ENCODE results near the gene DEK. TPM values are rescaled to one million over a fixed set of nuclear protein-coding genes. Genes with fewer than 3 reads are reported as not detected.
"Not testable (repeated sequence)": the region's sequence is repeated elsewhere in the genome, so short reads cannot be mapped to it uniquely, and the experiment has no call there.

DEK gene
- total RNA-seq, 1 experiment from 2014 or later = 141 TPM

DNA sequence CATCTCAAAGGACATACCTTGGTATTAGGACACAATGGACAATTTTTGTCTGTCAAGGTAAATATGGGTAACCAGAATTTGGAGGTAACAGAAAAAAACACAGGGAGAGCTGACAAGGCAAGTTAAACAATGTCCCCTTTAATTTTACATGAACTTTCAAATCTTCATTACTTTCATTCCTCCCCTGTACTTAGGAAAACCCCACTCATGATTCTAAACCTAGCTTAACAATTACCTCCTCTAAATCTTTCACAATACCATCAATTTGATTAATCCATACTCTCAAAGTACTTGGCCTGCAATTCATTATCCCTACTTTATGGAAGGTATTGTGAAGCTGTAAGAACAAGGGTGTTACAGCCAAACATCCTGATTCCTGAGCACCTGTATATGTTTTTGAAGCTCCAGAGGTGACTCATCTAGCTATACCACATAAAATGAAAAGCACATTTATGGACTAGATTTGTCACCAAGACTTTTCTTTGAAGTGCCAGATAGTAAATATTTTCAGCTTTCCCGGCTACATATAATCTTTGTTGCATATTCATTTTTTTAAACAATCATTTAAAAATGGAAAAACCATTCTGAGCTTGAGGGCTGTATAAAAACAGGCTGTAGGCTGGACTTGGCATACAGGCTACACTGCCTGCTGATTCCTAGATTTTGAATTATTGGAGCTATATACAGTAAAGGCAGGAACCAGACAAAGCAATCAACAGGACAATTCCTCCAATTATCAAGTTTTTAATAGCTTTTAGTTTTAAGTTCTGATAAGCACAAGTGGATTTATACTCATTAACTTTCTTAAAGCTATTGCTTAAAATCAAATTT lies 22.9 kb downstream of the DEK start:
- no peak for DNase-seq (ENCODE audit: extremely low read depth, low read depth)

- DNase-seq (ENCODE audit: extremely low read depth, low read depth) = no peak
Measured at GRCh38 chr6:18240230-18240629, 24.1 kb downstream of the DEK start.

GRCh38 chr6:18237167-18237566 lies 27.2 kb downstream of the DEK start:
- DNase-seq (ENCODE audit: extremely low read depth, low read depth) = no peak

DNA sequence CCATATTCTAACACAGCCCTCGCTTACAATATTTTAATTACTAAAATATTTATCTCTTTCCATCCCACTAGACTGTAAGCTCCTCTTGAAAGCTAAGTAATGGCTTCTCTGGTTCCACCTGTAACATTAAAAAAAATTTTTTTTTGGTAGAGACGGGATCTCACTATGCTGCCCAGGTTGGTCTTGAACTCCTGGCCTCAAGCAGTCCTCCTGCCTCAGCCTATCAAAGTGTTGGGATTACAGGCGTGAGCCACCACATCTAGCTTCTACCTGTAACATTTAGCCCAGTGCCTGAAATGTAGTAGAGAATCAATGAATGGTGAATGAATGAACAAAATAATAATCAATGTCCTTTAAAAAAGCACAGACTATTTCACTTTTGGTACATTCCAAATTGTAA lies 28.8 kb downstream of the DEK start:
- no peak for DNase-seq (ENCODE audit: extremely low read depth, low read depth)

- DNase-seq (ENCODE audit: extremely low read depth, low read depth) = no peak
Measured at GRCh38 chr6:18234564-18234963, 29.8 kb downstream of the DEK start.

DNA sequence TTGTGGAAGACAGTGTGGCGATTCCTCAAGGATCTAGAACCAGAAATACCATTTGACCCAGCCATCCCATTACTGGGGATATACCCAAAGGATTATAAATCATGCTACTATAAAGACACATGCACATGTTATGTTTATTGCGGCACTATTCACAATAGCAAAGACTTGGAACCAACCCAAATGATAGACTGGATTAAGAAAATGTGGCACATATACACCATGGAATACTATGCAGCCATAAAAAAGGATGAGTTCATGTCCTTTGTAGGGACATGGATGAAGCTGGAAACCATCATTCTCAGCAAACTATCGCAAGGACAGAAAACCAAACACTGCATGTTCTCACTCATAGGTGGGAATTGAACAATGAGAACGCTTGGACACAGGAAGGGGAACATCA lies 30.6 kb downstream of the DEK start:
- not testable (repeated sequence) for DNase-seq (ENCODE audit: extremely low read depth, low read depth)

GRCh38 chr6:18231856-18232255 lies 32.5 kb downstream of the DEK start:
- DNase-seq (ENCODE audit: extremely low read depth, low read depth) = not testable (repeated sequence)

DNA sequence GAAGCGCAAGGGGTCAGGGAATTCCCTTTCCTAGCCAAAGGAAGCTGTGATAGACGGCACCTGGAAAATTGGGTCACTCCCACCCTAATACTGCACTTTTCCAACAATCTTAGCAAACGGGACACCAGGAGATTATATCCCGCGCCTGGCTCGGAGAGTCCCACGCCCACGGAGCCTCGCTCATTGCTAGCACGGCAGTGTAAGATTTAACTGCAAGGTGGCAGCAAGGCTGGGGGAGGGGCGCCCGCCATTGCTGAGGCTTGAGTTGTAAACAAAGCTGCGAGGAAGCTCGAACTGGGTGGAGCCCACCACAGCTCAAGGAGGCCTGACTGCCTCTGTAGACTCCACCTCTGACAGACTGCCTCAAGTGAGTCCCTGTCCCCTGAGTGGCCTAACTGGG lies 35.7 kb downstream of the DEK start:
- not testable (repeated sequence) for DNase-seq (ENCODE audit: extremely low read depth, low read depth)

GRCh38 chr6:18227166-18227565 lies 37.2 kb downstream of the DEK start:
- not testable (repeated sequence) for DNase-seq (ENCODE audit: extremely low read depth, low read depth)

GRCh38 chr6:18226451-18227105 lies 37.8 kb downstream of the DEK start:
- DNase-seq (ENCODE audit: extremely low read depth, low read depth) = not testable (repeated sequence)

DNA sequence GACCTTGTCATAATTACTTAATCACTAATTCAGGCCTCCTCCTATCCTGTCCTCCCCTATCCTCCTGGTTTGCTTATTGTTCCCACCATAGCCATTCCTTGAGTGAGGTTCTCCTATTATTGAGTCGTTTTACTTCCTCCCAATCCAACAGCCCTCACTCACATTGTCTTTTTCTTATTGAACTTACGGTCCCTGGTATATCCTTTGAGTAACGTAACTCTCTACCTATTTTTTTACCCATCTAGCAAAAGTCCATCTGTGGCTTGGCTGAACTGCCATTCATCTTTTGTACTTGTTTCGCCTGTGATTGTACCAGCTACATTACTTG lies 43.1 kb downstream of the DEK start:
- no peak for DNase-seq (ENCODE audit: extremely low read depth, low read depth)

DNA sequence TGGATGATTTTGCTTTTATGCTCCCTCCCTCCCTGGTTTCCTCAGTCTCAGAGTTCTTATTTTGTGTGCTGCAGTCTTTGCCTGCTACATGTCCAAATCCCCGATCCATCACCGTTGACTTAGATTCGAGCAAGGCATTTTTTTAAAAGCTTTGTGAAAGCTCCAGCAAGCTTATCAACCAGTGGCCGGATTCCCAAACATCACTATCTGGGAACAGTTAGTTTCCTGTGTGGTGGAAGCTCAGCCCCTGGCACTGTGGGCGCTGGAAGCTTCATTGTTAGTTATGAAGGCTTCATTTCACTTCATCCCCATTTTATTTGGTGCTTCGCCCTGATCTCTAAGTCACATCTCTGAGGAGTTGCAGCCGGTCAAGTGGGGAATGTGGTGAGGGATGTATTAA lies 44.7 kb downstream of the DEK start:
- no peak for DNase-seq (ENCODE audit: extremely low read depth, low read depth)

GRCh38 chr6:18218233-18218632 lies 46.1 kb downstream of the DEK start:
- DNase-seq (ENCODE audit: extremely low read depth, low read depth) = no peak

DNA sequence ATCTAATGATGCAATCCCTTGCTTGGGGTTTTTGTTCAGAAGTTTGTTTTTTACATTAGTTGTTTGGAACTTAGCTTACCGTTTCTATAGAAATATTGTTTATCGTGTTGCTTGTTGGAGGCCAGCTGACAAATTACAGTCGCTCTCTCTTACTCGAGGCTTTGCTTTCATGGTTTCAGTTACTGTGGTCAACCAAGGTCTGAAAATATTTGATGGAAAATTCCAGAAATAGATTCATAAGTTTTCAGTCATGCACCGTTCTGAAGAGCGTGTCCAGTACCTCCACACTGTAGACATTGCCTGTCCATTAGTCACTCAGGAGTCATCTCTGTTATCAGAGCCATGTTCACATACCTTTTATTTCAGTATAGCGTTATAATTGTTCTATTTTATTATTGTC lies 47.9 kb downstream of the DEK start:
- no peak for DNase-seq (ENCODE audit: extremely low read depth, low read depth)

DNA sequence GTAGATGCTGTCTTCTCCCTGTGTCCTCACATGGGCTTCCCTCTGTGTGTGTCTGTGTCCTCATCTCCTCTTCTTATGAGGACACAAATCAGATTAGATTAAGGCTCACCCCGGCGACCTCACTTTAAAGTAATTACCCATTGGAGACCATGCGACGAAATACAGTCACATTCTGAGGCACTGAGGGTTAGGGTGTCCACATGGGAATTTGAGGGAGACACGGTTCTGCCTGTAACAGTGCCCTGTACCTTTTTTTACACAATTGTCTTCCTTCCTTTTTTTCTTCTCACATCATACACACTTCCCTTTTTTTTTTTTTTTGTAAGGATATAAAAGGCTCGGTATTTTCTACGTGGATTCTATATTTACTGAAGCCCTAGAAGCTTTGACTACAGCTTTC lies 48.9 kb downstream of the DEK start:
- no peak for DNase-seq (ENCODE audit: extremely low read depth, low read depth)

GRCh38 chr6:18214003-18214402 lies 50.3 kb downstream of the DEK start:
- DNase-seq (ENCODE audit: extremely low read depth, low read depth) = no peak

DNA sequence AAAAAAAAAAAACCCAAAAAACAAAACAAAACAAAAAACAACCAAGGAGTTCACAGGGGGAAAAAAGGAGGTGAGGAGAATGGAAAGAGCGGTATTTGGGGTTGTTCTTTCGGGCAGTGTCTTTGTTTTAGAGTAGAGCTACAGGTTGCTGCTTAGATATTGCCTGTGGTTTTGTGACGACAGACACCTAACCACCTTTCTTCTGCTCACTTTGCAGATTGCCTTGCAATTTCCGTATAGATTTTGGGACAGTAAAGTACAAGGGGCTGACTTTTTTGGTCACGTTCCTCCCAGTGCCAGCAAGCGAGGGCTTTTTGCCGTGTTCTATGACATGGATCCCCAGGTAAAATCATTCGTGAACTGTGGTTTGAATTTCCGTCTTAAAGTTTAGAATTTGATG lies 50.9 kb downstream of the DEK start:
- DNase-seq (ENCODE audit: extremely low read depth, low read depth) = no peak

GRCh38 chr6:18212231-18212630 lies 52.1 kb downstream of the DEK start:
- DNase-seq (ENCODE audit: extremely low read depth, low read depth) = no peak

DNA sequence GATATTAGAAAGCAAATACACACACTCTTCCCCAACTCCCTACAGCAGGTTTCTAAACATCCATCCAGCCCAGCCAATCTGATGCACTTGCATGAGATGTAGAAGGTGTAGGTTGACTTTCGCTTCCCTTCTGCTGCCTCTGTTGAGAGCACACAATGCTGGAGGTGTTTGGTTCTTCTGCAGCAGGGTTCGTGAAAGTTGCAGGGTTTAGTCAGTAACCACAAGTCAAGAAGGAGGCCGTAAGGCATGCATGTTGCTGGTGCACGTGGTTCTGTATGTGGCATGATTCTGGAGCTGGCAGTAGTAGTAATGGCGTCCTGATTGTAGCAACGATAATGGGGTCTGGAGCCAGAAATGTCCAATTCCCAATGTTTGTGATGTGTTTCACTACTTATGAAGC lies 53.0 kb downstream of the DEK start:
- DNase-seq (ENCODE audit: extremely low read depth, low read depth) = no peak

GRCh38 chr6:18210707-18211106 lies 53.6 kb downstream of the DEK start:
- DNase-seq (ENCODE audit: extremely low read depth, low read depth) = no peak

DNA sequence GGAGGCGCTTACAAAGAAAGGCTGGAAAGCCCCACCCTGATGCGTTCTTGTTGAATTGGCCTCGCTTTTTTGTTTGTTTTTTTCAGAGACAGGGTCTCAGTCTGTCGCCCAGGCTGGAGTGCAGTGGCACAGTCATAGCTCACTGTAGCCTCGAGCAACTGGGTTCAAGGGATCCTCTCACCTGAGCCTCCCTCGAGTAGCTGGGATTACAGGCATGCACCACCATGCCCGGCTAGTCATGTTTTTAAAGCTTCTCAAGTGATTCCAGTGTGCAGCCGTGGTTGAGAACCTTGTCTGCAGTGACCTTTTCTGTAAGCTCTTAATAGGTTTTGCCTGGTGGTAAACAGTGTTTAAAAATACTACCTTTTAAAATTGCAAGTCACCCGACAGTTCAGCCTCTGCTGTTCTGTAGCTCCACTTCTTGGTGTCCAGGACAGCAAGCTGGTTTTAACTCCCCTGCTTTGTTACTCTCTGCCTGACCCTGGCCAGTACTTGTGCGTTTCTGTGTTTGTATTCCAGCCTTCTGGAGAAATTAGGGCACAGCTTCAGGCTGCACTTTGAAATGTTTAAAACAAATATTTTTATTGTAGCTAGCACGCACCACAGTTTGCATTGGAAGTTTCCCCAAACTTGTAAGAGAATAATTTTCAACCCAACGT lies 54.7 kb downstream of the DEK start:
- no peak for DNase-seq (ENCODE audit: extremely low read depth, low read depth)

GRCh38 chr6:18208778-18209177 lies 55.6 kb downstream of the DEK start:
- DNase-seq (ENCODE audit: extremely low read depth, low read depth) = not testable (repeated sequence)
